ENCODE results near the gene ATF2. TPM values are rescaled to one million over a fixed set of nuclear protein-coding genes. Genes with fewer than 3 reads are reported as not detected.

The ATF2 gene
- 14.9 to 22.2 TPM (median 18.4 TPM) in 5 replicates for total RNA-seq (2022; extraction: Qiagen RNA extraction)

GRCh38 chr2:175167792-175168563 is at the start of gene ATF2:
TSS of gene ATF2 (minus strand) at chr2:175168203. CDS start at chr2:175136443, 31,760 bp downstream.

GRCh38 chr2:175181104-175181876 is 13.3 kb upstream of the ATF2 start, which contains the start of gene ATP5MC3:
TSS of gene ATP5MC3 (minus strand) at chr2:175181710. CDS start at chr2:175181393, 317 bp downstream.

Other genes with a start within 250 kb of the ATF2 start
- gene CHN1, start 162.8 kb downstream of the ATF2 start, total RNA-seq (2022; extraction: Qiagen RNA extraction) = 16.3 to 21.7 TPM (median 19.4 TPM) in 5 replicates
- gene ATP5MC3, start 13.5 kb upstream of the ATF2 start, total RNA-seq (2022; extraction: Qiagen RNA extraction) = 383 to 528 TPM (median 494 TPM) in 5 replicates